CD4-positive, alpha-beta T cell treated with Interferon gamma for 1 hour (primary cell): Measurements from ENCODE around the gene IRAK1BP1.
"Not testable (repeated sequence)": the region's sequence is repeated elsewhere in the genome, so short reads cannot be mapped to it uniquely, and the experiment has no call there.

ENCODE experiments used
- DNase-seq: peaks from one replicate; pipeline ENCODE4 v3.0.0-alpha.2; 2020

Gene IRAK1BP1, protein sequence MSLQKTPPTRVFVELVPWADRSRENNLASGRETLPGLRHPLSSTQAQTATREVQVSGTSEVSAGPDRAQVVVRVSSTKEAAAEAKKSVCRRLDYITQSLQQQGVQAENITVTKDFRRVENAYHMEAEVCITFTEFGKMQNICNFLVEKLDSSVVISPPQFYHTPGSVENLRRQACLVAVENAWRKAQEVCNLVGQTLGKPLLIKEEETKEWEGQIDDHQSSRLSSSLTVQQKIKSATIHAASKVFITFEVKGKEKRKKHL

DNA sequence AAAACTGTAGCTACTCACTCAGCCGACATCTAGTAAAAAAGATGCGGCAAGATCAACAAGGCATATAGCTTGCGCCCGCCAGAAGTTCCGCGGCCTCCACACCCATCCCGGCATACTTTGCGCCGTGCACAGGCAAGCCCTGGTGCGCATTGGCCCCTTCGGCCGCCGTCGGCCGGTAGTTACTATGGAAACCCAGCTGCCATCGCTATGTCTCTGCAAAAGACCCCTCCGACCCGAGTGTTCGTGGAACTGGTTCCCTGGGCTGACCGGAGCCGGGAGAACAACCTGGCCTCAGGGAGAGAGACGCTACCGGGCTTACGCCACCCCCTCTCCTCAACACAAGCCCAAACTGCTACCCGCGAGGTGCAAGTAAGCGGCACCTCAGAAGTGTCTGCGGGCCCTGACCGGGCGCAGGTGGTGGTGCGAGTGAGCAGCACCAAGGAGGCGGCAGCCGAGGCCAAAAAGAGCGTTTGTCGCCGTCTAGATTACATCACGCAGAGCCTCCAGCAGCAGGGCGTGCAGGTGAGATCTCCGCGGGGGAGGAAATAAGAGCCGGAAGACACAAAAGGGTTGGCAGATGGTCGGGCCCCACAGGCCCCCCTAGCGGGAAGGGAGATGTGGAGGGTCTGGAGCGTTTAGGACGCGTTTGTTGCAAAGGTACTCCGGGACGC is at the start of gene IRAK1BP1:
TSS of gene IRAK1BP1 (plus strand) at position 182 of the 671 bp plus-strand sequence. CDS start at position 208, 26 bp downstream.
- DNase-seq, result peak; percentile 82

DNA sequence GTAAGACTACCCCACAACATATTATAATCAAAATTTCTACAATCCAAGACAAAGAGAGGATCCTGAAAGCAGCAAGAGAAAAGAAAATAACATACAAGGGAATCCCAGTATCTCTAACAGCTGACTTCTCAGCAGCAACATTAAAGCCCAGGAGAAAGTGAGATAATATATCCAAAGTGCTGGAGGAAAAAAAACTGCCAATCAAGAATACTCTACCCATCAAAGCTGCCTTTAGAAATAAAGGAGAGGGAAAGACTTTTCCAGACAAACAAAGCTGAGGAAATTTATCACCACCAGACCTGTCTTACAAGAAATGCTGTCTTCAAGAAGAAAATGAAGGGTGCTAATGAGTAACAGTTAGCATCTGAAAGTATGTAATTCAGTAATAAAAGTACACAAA is 43.3 kb upstream of the IRAK1BP1 start:
- DNase-seq, result no peak

DNA sequence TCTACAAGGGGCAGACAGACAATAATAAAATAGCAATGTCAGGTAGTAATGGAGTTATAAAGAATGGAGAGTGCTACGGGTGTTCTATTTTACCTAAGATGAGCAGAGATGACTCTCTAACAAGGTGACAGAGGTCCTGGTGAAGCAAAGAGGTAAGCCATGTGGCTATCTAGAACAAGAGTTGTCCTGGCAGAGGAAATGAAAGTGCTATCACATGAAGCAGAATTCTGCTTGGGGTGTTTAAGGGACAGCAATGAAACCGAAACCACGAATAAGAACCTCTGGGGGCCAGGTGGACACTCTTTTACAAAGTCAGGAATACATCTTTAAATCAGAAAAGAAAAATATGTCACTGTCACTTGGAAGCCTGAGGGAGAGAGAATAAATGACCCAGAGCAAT is 37.9 kb upstream of the IRAK1BP1 start:
- no peak for DNase-seq

DNA sequence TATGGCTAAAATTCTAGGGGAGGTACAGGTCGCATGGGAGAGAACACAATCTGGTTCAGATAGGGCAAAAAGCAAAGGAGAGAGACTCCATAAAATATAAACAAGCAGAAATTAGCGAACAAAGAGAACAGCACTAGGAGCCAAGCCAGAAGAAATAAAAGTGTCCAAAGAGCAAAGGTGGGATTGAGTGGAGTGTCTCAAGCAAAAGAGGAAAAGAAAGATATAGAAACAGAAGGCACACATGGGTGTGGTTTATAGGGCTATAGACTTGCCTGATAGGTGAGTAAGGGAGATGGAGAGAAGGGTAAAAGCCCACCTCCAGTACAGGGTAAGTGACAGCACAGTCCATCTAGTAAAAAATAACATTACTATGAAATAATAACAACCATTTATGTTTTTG is 36.5 kb upstream of the IRAK1BP1 start:
- no peak for DNase-seq

DNA sequence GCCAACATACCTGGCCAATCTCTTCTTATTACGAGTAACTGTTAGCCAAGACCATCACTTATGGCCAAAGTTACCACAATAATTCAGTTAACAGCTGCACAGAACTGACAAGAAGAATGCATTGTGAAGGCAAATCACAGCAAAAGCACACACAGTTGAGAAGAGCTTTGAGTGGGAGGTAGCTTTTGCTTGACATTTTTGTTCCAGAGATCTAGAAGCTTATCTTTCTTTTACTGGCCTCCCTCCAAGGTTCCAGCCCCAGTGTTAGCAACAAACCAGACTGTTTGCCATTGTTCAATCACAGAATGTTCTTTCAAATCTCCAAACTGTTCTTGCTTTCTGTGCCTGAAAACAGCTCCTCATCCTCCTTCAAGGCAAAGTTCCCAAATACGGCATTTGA is 35.9 kb upstream of the IRAK1BP1 start:
- DNase-seq, result no peak

DNA sequence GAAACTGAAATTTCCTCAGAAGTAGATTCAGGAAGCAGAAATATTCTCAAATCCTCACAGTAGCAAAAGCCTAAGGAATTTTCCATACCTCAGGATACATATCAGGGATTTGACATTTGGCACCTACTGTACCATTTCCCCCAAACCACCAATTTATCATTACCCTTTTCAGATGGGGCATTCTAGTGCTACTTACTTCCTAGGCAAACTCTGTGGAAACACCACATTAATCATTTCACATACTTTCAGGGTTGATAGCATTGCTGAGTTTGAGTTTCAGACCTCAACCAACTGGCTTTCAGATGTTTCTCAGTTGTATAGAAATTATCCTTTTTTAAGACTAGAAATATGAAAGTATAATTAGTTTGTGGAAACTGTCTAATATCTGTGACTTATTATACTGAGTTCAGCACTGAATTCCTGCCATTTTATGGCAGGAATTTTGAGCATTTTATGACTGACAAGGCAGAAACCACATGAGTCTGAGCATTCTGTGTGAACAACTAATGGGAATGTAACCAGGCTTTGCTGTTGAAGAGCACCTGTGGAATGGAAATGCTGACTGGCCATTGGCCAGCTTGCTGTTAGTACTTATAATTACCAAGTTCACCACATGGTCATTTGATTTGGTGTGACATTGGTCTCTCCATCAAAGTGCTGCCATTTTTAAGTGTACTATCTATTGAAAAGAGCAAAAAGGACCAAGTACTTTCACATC is 35.1 kb upstream of the IRAK1BP1 start:
- DNase-seq, result no peak

DNA sequence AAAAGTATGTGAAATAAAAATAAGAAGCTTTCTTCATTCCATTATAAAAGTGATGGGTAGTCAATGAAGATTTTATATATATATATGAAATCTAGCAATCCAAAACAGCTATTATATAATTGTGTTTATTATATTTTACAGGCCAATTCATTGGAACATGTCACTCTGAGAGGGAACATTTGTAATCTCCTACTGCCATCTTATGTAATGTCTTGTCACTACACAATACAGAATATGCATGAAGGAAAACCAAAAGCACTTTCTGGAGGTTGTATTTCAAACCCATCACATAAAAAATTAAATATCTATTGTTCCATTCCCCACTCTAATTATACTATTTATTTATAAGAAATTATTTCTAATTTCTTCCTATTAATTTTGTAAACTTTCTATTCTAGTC is 31.5 kb upstream of the IRAK1BP1 start:
- no peak for DNase-seq

DNA sequence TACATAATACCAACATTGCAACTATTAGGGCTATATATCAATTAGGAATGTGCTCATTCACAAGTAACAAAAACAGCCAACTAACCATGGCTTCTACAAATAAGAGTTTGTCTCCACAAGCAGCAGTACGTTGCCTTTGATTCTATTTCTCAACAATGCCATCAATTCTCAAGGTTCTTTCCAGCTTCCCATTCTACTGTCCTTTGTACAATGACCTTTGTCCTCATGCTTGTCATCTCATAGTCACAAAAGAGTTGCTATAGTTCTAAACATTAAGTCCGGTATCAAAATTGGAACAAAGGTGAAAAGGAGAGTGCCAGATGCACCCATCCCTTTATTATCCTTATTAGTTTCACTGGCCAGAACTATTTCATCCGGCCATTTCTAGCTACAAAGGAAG is 30.8 kb upstream of the IRAK1BP1 start:
- no peak for DNase-seq

DNA sequence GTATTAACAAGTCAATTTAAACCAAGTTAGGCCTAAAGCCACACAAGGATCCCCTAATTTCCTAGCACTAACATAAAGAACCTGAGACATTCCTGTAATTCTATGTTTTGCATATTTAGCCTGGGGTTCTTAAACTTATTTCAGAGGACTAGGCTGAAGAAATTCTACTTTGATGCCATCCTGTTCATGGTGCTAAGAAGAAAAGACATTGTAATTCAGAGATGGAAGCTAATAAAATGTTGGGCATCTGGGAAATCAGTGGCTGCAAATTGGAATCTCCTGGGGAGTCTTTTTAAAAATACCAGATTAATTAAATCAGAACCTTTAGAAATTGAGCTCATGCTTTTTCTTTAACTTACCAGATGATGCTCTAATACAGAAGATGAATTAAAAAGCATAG is 26.2 kb upstream of the IRAK1BP1 start:
- DNase-seq, result no peak

DNA sequence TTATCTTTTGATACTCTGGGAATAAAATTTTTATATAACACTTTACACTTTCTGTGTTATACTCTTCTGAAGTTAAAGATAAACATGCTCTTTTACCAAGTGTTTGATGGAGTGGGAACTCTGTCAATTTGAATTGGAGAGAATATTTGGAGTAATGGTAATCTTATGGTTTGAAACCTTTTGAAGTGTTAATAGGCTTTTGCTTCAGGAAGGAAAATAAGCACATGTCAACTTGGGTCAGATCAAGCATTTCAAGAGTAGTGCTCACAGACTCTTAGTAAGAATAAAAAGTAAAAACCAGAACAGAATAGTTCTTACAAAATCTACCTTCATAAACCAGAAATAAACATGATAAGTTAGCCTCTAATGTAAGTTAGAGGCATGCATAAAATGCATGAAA is 24.4 kb upstream of the IRAK1BP1 start:
- DNase-seq, result no peak

DNA sequence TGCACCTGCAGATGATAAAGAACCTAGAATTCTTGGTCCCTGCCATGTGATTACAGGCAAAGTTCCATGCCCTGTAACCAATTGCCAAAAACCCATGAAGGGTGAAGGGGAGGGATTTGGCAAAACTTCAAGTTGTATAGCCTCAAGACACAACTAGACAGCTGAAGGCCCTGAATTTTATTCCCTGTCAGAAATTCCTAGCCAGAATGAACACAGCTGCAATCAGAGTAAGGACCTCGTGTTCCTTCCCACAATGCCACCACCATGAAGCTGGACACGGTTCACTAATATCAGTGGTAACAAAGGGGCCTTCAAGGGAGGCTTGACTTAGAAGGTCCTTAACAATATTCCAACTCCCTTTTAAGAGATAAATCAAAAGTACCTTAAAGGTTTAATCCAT is 22.5 kb upstream of the IRAK1BP1 start:
- DNase-seq, result no peak

DNA sequence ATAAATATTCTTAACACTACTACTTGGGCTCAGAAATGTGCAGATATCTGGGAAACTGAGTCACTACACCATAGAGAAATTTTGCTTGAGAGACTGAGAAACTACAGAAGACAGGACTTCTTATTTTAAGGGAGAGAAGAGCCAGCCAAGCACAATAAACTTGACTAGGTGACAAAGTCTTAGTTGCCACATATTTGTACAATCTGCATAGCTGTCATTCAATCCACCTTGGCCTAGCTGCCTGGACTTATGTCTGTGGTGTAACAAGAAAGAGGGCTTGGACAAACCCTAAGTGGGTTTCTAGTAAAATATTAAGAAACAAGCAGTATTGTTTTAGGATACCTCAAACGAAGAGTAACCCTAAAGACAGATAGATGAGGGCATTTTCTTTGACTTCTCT is 21.8 kb upstream of the IRAK1BP1 start:
- no peak for DNase-seq

DNA sequence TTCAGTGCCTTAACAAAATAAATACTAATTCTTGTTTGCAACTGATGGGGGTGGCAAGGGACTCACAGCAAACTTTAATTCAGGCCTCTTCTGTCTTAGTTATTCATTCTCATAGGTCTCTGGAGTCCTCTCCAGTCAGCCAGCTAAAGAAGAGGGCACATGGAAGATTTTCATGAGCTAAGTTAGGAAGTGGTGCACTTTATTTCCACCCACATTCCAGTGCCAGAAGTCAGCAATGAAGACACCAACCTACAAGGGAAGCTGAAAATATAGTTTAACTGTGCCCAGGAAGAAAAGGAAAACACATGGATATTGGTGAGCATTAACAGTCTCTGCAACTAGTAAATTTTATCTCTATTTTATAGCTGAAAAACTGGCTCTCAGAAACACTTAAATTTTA is 16.7 kb upstream of the IRAK1BP1 start:
- no peak for DNase-seq

DNA sequence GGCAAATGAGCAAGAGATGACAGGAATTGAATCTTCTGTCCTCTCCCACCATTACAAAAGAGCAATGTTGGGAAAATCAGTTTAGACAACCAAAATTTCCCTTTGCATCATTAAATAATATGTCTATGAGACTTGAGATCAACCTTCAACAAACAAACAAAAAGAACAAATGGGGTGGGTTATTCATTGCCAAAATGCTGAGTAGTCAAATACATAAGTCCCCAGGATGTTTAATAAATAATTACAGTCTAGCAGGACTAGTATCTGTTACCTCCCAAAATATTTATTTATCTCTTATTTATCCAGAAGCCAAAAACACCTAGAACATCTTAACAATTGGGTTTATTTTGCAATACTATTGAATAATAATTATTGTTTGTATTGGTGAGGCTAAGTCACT is 16.2 kb upstream of the IRAK1BP1 start:
- DNase-seq, result no peak

DNA sequence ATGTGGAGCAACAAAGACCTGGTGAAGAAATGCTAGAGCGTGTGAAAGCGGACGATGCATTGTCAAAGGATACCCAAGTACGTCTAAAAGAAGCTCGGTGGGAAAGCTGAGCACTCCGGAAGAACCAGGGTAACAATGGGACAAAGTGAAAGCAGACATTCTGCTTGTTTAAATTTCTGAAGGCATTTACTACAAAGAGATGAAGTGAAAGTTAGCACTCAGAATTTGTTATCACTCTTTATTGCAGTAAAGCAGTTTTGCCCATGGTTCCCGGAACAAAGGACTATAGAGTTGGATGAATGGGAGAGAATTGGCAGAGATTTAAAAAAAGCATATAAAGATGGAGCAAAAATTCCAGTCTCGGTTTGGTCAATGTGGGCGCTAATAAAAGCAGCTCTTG is 12.8 kb upstream of the IRAK1BP1 start:
- no peak for DNase-seq

DNA sequence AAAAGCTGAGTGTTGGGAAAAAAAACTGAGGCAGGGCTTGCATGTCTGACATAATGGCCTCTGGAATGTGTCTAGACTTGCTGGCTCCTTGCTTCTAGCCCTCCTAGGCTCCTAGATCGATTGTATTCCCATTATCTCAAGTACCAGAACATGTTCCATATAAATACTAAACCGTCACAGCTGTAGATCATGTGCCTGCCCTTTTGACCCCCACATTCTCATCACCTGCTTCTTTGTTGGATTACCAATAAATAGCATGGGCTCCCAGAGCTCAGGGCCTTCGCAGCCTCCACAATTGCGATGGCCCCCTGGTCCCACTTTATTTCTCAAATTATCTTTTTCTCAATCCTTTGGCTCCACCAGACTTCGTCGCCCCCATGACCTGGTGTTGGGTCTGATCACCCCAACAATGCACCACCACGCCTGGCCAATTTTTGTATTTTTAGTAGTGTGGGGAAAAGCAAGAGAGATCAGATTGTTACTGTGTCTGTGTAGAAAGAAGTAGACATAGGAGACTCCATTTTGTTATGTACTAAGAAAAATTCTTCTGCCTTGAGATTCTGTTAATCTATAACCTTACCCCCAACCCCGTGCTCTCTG is 8.9 kb upstream of the IRAK1BP1 start:
- DNase-seq, result not testable (repeated sequence)

DNA sequence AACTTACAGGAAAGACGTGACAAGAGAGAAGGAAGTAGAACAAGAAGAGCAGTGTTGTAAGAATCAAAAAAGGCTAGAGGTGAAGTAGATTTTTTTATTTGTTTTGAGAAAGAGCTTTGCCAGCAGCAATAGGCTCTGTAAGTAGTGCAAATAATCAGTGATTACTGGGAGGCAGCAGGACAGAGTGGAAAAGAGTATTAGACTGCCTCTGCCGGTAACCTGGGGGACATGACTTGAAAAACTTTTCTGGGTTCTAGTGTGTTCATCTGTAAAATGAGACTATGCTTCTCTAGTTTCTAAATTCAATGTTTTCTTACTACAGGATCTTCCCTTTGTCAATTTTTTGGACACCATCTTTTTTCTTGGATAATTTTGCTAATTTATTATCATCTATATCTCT is 5.8 kb upstream of the IRAK1BP1 start:
- no peak for DNase-seq

DNA sequence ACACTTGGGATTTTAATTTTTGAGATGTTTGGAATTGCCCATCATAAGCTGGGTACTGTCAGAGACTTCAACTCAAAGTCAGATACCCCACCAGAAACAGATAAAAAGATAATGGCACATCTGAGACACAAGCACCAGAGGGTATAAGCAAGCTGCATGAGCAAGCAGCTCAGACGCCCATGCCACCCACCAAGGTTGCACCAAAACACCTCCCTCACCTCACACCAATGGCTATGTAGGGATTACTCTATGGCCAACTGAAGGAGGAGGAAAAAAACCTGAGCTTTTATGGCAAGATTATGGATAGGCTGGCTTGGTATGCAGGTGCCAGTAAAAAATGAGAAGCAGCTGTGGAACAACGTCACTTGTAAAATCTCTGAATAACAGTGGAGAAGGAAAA is 3.8 kb upstream of the IRAK1BP1 start:
- no peak for DNase-seq

DNA sequence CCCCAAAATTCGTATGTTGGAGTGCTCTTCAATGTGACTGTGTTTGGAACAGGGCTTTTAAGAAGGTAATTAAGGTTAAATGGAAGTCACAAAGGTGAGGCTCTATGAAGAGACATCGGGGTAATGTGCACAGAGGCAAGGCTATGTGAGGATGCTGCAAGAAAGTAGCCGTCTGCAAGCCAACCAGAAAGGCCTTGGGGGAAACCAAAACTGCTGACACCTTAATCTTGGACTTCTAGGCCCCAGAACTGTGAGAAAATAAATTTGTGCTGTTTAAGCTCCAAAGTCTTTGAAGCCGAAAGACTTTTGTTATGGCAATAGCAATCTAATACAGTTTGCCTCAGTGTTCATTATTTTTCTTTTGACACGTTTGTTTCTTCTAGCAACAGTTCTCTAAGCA is 2.4 kb upstream of the IRAK1BP1 start:
- DNase-seq, result no peak

DNA sequence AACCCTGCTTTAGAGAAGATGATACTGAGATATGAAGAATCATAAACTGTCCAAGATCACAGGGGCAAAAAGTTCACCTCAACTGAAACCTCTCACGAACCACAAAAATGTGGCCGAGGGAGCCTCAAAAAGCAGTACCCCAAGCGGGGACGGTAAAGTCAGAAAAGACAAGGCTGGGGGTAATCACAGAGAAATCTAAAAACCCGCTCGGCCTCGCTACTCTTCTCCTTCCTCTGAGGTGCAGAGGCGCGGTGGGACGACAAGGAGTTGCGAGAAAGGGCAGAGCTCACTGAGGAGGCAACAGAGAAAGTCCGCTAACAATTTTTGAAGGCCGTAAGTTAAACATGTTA is 356 bp upstream of the IRAK1BP1 start:
- DNase-seq, result no peak

DNA sequence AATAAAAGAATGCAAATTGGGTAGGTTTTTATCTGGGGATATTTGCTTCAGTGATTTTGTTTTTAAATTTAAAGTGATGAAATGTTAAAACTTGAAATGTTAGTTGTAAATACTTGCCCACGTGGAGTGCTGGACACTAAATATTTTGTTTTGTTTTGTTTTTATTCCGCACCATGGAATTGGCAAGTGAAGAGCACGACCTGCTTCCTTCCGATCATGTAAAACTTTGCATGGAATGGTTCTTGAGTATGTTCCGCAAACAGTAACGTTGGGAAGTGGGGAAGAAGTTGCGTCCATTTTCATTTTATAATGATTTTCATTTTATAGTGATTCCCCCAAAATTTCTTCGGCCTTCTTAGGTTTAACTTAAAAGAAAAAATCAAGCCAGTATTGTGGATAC is 765 bp downstream of the IRAK1BP1 start:
- DNase-seq, result no peak

DNA sequence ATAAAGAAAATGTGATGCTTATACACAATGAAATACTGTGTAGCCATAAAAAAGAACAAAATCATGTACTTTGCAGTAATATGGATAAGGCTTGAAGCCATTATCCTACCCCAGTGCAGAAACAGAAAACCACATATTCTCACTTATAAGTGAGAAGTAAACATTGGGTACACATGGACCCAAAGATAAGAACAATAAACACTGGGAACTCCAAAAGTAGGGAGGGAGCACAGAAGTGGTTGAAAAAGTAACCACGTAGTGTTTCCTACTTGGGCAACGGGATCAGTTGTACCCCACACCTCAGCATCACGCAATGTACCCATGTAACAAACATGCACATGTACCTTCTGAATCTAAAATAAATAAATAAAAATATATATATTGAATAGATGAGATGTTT is 8.2 kb downstream of the IRAK1BP1 start:
- no peak for DNase-seq

DNA sequence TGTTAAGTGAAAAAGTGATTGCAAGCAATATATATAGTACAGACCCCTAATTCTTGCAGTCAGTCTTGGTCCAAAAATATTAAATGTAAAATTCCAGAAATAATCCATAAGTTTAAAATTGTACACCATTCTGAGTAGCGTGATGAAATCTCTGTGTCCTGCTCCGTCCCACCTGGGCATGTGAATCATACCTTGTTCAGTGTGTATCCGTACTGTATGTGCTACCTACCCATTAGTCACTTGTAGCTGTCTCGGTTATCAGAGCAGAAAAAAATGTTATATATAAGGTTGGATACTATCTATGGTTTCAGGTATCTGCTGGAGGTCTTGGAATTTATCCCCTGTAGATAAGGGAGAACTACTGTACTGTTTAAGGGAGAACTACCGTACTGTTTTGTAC is 16.3 kb downstream of the IRAK1BP1 start:
- no peak for DNase-seq

DNA sequence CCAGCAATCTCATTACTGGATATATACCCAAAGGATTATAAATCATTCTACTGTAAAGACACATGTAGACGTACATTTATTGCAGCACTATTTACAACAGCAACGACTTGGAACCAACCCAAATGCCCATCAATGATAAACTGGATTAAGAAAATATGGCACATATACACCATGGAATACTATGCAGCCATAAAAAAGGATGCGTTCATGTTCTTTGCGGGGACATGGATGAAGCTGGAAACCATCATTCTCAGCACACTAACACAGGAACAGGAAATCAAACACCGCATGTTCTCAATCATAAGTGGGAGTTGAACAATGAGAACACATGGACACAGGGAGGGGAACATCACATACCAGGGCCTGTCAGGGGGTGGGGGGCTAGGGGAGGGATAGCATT is 22.6 kb downstream of the IRAK1BP1 start:
- DNase-seq, result not testable (repeated sequence)
